Left forelimb (tissue), 1 donor: Measurements from ENCODE around the gene RIPK4.
A peak's percentile ranks its signal among the peaks of the same experiment; 100 is the strongest.
"Not testable (repeated sequence)": the region's sequence is repeated elsewhere in the genome, so short reads cannot be mapped to it uniquely, and the experiment has no call there.

Experiments
- DNase-seq: peaks from one replicate; pipeline ENCODE4 v3.0.0-alpha.2; 2018; ENCODE audit warnings: low spot score

Gene RIPK4

GRCh38 chr21:41795726-41796125 is 28.9 kb upstream of the RIPK4 start:
- DNase-seq, result no peak

- DNase-seq, result no peak
These were observed 27.7 kb upstream of the RIPK4 start for GRCh38 chr21:41794600-41794999.

DNA sequence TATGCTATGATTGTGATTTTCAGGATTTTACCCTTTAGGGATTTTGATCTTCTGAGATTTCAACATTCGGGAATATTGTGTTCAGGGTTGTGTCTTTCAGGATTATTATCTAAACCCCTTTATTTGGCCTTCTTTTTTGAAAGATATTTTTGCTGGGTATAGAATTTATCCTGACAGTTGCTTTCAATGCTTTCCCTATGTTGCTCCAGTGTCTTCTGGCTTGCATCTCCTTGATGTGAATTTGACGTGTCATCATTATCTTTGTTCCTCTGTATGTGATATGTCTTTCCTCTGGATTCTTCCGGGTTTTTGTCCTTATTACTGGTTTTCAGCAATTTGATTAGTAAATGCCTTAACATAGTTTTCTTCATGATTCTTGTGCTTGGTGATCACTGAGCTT is 25.9 kb upstream of the RIPK4 start:
- DNase-seq, result no peak

- DNase-seq, result no peak
These were observed 19.7 kb upstream of the RIPK4 start for GRCh38 chr21:41786509-41786987.

DNA sequence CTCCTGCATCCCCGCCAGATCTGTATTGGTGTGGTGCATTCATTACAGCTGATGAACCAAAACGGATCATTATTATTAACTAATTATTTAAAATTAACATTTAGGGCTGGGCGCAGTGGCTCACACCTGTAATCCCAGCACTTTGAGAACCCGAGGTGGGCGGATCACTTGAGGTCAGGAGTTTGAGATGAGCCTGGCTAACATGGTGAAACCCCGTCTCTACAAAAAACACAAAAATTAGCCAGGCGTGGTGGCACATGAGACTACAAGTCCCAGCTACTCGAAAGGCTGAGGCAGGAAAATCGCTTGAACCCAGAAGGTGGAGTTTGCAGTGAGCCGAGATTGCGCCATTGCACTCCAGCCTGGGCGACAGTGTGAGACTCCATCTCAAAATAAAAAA is 18.4 kb upstream of the RIPK4 start:
- not testable (repeated sequence) for DNase-seq

GRCh38 chr21:41784456-41785102 is 17.7 kb upstream of the RIPK4 start:
- DNase-seq, result no peak

GRCh38 chr21:41783476-41784180 is 16.8 kb upstream of the RIPK4 start:
- DNase-seq, result no peak

GRCh38 chr21:41781050-41781410 is 14.2 kb upstream of the RIPK4 start:
- DNase-seq, result no peak

GRCh38 chr21:41780337-41781049 is 13.6 kb upstream of the RIPK4 start:
- DNase-seq, result no peak

DNA sequence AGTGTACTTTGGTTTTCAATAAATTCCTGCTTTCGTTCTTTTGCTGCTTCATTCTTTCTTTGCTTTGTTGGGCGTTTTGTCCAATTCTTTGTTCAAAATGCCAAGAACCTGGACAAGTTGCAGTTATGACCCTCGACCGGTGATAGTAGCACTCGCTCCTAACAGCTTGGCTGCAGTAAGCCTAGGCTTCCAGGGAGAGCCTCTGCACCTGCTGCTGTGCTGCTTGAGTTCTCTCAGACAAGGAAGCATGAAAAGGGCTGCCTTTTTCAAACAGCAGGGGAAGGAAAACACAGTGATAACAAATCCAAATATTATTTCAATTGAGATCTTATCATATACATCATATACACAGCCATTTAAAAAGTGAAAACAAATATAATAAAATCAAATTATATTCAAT is 12.8 kb upstream of the RIPK4 start:
- no peak for DNase-seq

DNA sequence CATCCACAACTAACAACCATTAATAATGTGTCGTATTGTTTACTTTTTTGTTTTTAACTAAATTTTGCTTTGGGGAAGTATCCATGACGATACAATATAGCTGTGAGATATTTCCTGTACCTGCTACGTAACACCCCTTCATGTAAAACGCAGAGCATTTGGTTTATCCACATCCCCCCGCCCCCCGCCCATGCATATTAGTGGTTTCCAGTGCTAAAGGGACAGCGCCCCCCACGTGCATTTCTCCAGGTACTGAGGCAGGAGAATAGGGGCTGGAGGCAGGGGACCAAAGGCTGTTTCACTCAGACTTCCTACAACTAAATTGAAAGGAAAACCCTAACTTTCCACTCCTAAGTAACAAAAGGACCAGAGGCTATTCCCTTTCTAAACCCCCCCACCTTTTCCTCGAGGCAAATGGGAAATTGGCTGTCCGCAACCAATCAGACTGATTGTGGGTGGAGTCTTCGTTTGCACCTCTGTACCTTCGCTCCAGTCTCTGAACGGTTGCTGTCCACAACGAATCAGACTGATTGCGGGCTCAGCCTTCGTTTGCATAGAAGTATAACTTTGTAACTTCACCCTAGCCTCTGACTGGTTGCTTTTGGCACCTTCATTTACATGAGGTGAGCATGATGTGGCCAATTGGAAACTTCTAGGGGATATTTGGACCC is 12.2 kb upstream of the RIPK4 start:
- DNase-seq, result no peak

- DNase-seq, result peak; percentile 90
These were observed 11.3 kb upstream of the RIPK4 start for GRCh38 chr21:41777951-41778815.

DNA sequence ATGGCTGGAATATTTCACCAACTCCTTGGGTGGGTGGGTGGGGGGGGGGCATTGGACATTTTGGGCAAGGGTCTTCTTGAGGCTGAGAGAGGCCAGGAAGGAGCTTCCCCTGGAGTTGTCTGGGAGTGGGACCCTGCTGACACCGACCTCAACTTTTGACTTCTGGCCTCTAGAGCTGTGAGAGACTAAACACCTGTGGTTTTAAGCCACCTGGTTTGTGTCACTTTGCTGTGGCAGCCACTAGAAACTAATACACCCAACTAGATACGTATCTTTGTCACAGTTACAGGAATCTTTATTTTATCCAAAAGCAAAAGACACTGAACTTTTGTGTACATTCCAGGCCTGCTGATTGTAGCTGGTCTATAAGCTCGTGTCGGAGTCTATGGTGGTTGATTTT is 9.9 kb upstream of the RIPK4 start:
- no peak for DNase-seq

GRCh38 chr21:41775149-41775472 is 8.3 kb upstream of the RIPK4 start:
- DNase-seq, result no peak

DNA sequence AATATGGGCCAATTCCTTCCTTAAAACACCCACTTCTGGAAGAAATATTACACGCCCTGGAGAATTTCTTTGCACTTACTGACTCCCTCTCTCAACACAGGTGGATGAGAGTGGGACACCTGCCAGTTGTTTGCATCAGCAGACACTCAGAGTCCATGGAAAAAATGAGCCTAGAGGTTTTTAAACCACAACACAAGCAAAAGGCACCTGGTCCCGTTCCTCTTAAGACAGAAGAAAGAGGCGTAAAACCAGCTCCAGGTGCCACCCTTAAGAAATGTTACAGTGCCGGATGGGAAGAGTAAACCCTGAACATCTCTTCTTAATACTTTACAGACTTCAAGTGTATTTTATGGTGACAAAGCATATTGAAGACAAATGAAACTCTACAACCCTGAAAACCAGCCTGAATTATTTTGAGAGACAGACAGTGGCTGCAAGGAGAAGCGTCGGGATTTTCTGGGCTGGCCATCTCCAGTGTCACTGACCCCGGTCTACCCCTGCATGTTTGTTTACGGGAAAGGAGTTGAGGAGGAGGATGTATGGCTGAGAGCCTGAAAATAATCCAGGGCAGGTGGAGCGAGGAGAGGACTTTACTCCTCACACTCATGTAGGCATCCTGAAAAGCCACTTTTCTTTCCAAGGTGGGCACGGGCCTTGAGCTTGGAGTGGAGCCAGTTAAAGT is 7.8 kb upstream of the RIPK4 start:
- no peak for DNase-seq

GRCh38 chr21:41772351-41773080 is 5.7 kb upstream of the RIPK4 start:
- no peak for DNase-seq

DNA sequence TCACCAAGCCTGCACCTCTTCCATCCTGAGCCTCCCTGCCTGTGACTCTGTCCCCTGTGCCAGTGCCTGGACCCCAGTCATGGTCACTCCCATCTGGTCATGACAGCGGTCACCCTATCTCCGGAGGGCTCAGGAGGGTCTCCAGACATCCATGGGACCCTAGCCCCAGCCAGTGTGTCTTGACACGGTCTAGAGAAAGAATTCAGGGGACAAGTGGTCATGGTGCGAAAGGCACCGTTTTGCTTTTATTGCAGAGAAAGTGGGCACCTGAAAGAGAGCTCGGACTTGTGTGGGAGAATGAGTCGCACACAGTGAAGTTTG is 4.7 kb upstream of the RIPK4 start:
- no peak for DNase-seq

GRCh38 chr21:41770901-41771624 is 4.2 kb upstream of the RIPK4 start:
- DNase-seq, result no peak

- DNase-seq, result no peak
These were observed 3.1 kb upstream of the RIPK4 start for GRCh38 chr21:41769933-41770332.

GRCh38 chr21:41769521-41769920 is 2.7 kb upstream of the RIPK4 start:
- no peak for DNase-seq
